K562 (cell line): Measurements from ENCODE around the gene UBE2E1. TPM values are rescaled to one million over a fixed set of nuclear protein-coding genes. Genes with fewer than 3 reads are reported as not detected.
A peak's percentile ranks its signal among the peaks of the same experiment; 100 is the strongest.

Experiments used
- ATAC-seq: fragments of 200-7000 bp; cut with Tn5 transposase; 3 replicates; pipeline ENCODE4 v1.9.1; 2020; ENCODE audit warnings: moderate library complexity
- BruUV-seq: library from RNA; stranded (reverse); fragments of 400-500 nt; replicated peaks from 2 replicates; lab custom pipeline; 2021; lab: Mats Ljungman, UMichigan
- CTCF ChIA-PET: fragments of 300-600 bp; formaldehyde crosslinking; extraction: SDS; loops from one replicate; lab custom pipeline; 2021; ENCODE audit warnings: low intra/inter-chr PET ratio; lab: Yijun Ruan, JAX
- POLR2A ChIA-PET: fragments of 300-600, 350-650 bp; sonication (Branson Sonifier 250); formaldehyde crosslinking; extraction: SDS; loops from one replicate; lab custom pipeline; 2021; ENCODE audit warnings: antibody characterized with exemption, inconsistent platforms; lab: Yijun Ruan, JAX
- DNase-seq, 4 experiments: peaks; one replicate each; pipeline versions ENCODE4 v3.0.0 to v3.0.0-alpha.2; 2011 to 2018; ENCODE audit warnings: low spot score in 3 of 4, mixed read lengths in 3 of 4; ENCODE audit errors: extremely low read depth in 1 of 4
- FAIRE-seq: peaks from 2 replicates; lab custom pipeline; 2011; peaks lifted over from hg19 to GRCh38; lab: Jason Lieb, UNC
- H2AFZ ChIP-seq: 2 replicates; pipeline ENCODE4 v1.6.0; 2011; ENCODE audit warnings: low read depth, low read length, control low read depth, inconsistent platforms
- H3K27ac ChIP-seq: fragments of 200-600 bp; 3 replicates; pipeline ENCODE4 v1.8.0; 2011; ENCODE audit warnings: low read depth, mild to moderate bottlenecking, control low read depth, inconsistent platforms, low read length, moderate library complexity, mixed read lengths; ENCODE audit errors: extremely low read depth
- H3K27me3 ChIP-seq, 2 experiments: fragments of 300-600 bp in 1 of 2; 2 replicates in 1 of 2; 3 replicates in 1 of 2; pipeline versions ENCODE4 v1.6.0 to v1.8.0; 2011; ENCODE audit warnings: inconsistent platforms in 2 of 2, low read length in 2 of 2, mild to moderate bottlenecking in 1 of 2, mixed read lengths in 1 of 2, moderate library complexity in 1 of 2; ENCODE audit not compliant: control insufficient read depth in 2 of 2, insufficient read depth in 2 of 2
- H3K36me3 ChIP-seq: fragments of 300-600 bp; 3 replicates; pipeline ENCODE4 v1.8.0; 2011; ENCODE audit warnings: mild to moderate bottlenecking, low read length, inconsistent platforms; ENCODE audit not compliant: control insufficient read depth, insufficient read depth
- H3K4me1 ChIP-seq, 2 experiments: fragments of 200-600 bp in 1 of 2; replicated peaks in 1 of 2; 2 replicates in 1 of 2; 3 replicates in 1 of 2; pipeline versions ENCODE4 v1.5.1 to v1.8.0; 2011; ENCODE audit warnings: inconsistent platforms in 2 of 2, low read length in 2 of 2, mild to moderate bottlenecking in 1 of 2, mixed read lengths in 1 of 2, moderate library complexity in 1 of 2; ENCODE audit not compliant: control insufficient read depth in 2 of 2, insufficient read depth in 2 of 2
- H3K4me2 ChIP-seq: 2 replicates; pipeline ENCODE4 v1.6.1; 2011; ENCODE audit warnings: low read length, control low read depth, inconsistent platforms, mixed read lengths; ENCODE audit not compliant: insufficient read depth
- H3K4me3 ChIP-seq: fragments of 200-600 bp; sonication (generic), shearing (Covaris generic); 2 replicates; pipeline ENCODE4 v1.5.1; 2016; ENCODE audit warnings: control low read depth, inconsistent platforms
- H3K79me2 ChIP-seq: fragments of 200-600 bp; 3 replicates; pipeline ENCODE4 v1.8.0; 2011; ENCODE audit warnings: low read length, inconsistent platforms; ENCODE audit not compliant: control insufficient read depth, insufficient read depth
- H3K9ac ChIP-seq, 2 experiments: 2 replicates each; pipeline versions ENCODE4 v1.6.0 to v1.6.1; 2011; ENCODE audit warnings: low read depth in 2 of 2, low read length in 2 of 2, control low read depth in 1 of 2, inconsistent platforms in 1 of 2, mild to moderate bottlenecking in 1 of 2, mixed read lengths in 1 of 2; ENCODE audit not compliant: insufficient read depth in 1 of 2
- H3K9me1 ChIP-seq: one replicate; pipeline ENCODE4 v1.6.0; 2011; ENCODE audit warnings: inconsistent platforms, mild to moderate bottlenecking, low read length, moderate library complexity; ENCODE audit not compliant: control insufficient read depth, insufficient read depth
- H3K9me3 ChIP-seq: replicated peaks from 2 replicates; pipeline ENCODE4 v1.5.1; 2011; ENCODE audit warnings: low read depth, low read length, inconsistent platforms; ENCODE audit not compliant: control insufficient read depth, insufficient read depth
- H4K20me1 ChIP-seq: replicated peaks from 2 replicates; pipeline ENCODE4 v1.6.1; 2011; ENCODE audit warnings: low read length, inconsistent platforms, mixed read lengths; ENCODE audit not compliant: control insufficient read depth, insufficient read depth
- CBFB ChIP-seq: sonication (generic); formaldehyde crosslinking; IDR thresholded peaks from 2 replicates; pipeline ENCODE4 v1.4.0; 2020; ENCODE audit warnings: mild to moderate bottlenecking, missing genetic modification reagents
- CXXC5 ChIP-seq: fragments of 250-450 bp; sonication (Bioruptor Pico); IDR thresholded peaks from 2 replicates; pipeline ENCODE4 v1.8.0; 2022; ENCODE audit warnings: inconsistent platforms, mild to moderate bottlenecking, moderate library complexity
- HEY1 ChIP-seq: fragments of 250-450 bp; sonication (Bioruptor Pico); IDR thresholded peaks from 2 replicates; pipeline ENCODE4 v1.5.0; 2020; ENCODE audit warnings: mild to moderate bottlenecking, moderate library complexity, borderline replicate concordance
- SMARCC2 ChIP-seq: fragments of 450-650 bp; IDR thresholded peaks from 2 replicates; pipeline ENCODE4 v1.6.1; 2017; ENCODE audit warnings: antibody characterized with exemption, moderate library complexity, mild to moderate bottlenecking, low read depth
- ZNF12 ChIP-seq: sonication (generic); formaldehyde crosslinking; IDR thresholded peaks from 2 replicates; pipeline ENCODE4 v1.4.0; 2020; ENCODE audit warnings: mild to moderate bottlenecking, missing genetic modification reagents
- WGBS: fragments of 100-300 bp; shearing (Covaris generic); methylation state at CpG from one replicate; pipeline ENCODE4 v1.1.6; 2016; ENCODE audit warnings: low coverage, mixed read lengths; ENCODE audit not compliant: insufficient coverage; ENCODE audit errors: missing lambda C conversion rate; 5-methylcytosine and 5-hydroxymethylcytosine counted together
- in situ Hi-C: fragments of 300-500 bp; cut with MboI; formaldehyde crosslinking; loops from 4 replicates; pipeline ENCODE4 v1.15.0; 2018; ENCODE audit warnings: inconsistent platforms, mixed read lengths
- intact Hi-C: fragments of 100-400 bp; cut with micrococcal nuclease; formaldehyde crosslinking; loops from 2 replicates; pipeline ENCODE4 v1.14.2; 2022
- polyA plus RNA-seq, 8 experiments: library from polyadenylated mRNA; depleted of rRNA in 4 of 8; stranded (reverse) in 5 of 8; unstranded in 3 of 8; fragments of >200 nt; fragmentation: Nextera tagmentation in 2 of 8; fragmentation: Illumina TruSeq in 1 of 8; extraction: Ambion mirVana in 2 of 8; extraction: Trizol in 1 of 8; gene quantifications; 2 replicates each; pipeline versions ENCODE4 v1.2.1 to v1.2.3, GENCODE V29; 2011 to 2014; ENCODE audit warnings: inconsistent platforms in 1 of 8, missing spikeins in 1 of 8
- total RNA-seq, 7 experiments: library from RNA; depleted of rRNA in 6 of 7; stranded (reverse); fragments of >200 nt in 6 of 7; fragmentation: Illumina TruSeq in 2 of 7; extraction: Trizol in 2 of 7; gene quantifications; 2 replicates each; pipeline versions ENCODE4 v1.2.1 to v1.2.3, GENCODE V29; 2011 to 2021; ENCODE audit warnings: low replicate concordance in 1 of 7

UBE2E1 gene
- total and polyA plus RNA-seq, 9 of the 15 experiments (the other 6 are each of a cell fraction or from before 2014, with no cell fraction given), result 54.4 to 294 (median 165) TPM

- Histone ChIP-seq H2AFZ (no peak overlapping the region), H3K9me3 (no peaks in the 10 kb centered on the region), H4K20me1 (peaks cover 7% of the 10 kb centered on the region), H3K79me2 (peaks cover 43% of the 10 kb centered on the region), H3K4me3 (no peak overlapping the region), H3K4me2 (no peak overlapping the region), H3K9ac (peak overlapping the region in 1 of 2 experiments; percentile 16; a peak in 1 of 4 replicates), H3K27me3 (no peaks in the 10 kb centered on the region), H3K4me1 (no peaks in the 10 kb centered on the region; a peak in 1 of 5 replicates), H3K36me3 (peaks cover 18% of the 10 kb centered on the region; the same call in 1 of the 3 replicates), H3K9me1 (no peaks in the 10 kb centered on the region), H3K27ac (no peak overlapping the region)
- in situ Hi-C loops, result no loop called here
- ChIA-PET CTCF (no interaction called here), POLR2A (interaction anchor here (0.7 to 1.0 kb wide), 3 partner anchors 51 to 200 kb away, joined by 3 to 5 read pairs (median 3); partner anchors contain the start of genes NKIRAS1 and RPL15)
- DNase-seq (peak in 1 of 4 experiments; percentile 20), FAIRE-seq (peak; percentile 48), ATAC-seq (peak; percentile 53)
- TF ChIP-seq ZNF12 (CRISPR knock-in tag) (no peak), SMARCC2 (no peak), HEY1 (CRISPR knock-in tag) (no peak), CXXC5 (CRISPR knock-in tag) (no peak), CBFB (CRISPR knock-in tag) (no peak)
- no TSS peak for BruUV-seq
- 70% methylated on average over 6 of the region's 6 CpGs for WGBS
- intact Hi-C loops, result loop anchor here (5.0 kb wide), 1 partner anchor 58 kb away; the partner anchor contains the start of gene UBE2E1
These were observed 60.0 kb downstream of the UBE2E1 start for GRCh38 chr3:23865595-23866396.
